ENCODE measurements around the gene OR1D5. TPM values are rescaled to one million over a fixed set of nuclear protein-coding genes. Genes with fewer than 3 reads are reported as not detected.

OR1D5 gene
- total and polyA plus RNA-seq, 2 donors (not counting 1 experiment from before 2014, with no cell fraction given) = not detected

DNA sequence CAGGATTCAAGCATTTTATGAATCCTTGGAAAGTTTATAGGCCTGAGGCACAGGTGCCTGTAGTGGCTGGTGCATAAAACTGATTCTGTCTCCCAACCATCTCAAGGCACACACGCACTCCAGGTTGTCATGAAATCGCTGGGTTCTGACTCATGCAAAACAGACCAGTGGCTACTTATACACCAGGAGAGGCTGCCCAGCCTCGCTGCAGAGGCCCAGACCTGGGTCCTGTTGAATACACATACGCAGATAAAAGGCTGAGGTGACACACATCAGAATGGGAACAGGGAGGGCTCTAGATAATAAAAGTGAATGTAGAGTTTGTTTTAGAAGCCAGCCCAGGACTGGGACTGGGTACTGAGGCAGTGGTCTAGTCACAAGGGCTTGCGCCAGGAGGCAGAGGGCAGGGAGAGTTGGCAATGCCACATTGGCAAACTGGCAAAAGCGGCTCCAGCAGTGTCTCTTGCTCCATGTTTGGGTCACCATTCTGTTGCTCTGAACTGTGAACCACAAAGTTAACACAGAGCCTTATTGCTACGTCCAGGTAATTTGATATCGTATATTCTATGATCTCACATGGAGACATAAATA lies 13.6 kb downstream of the OR1D5 start:
- Mint-ChIP-seq H3K27ac (no peak overlapping the region), H3K4me3 (peak overlapping the region; percentile 93), H3K9me3 (ENCODE audit: insufficient read depth) (no peaks in the 10 kb centered on the region), H3K27me3 (no peaks in the 10 kb centered on the region), H3K4me1 (peaks cover 7% of the 10 kb centered on the region)
- Histone ChIP-seq H3K4me3 (ENCODE audit: control extremely low read depth in 1 of 5, extremely low read depth in 1 of 5, insufficient read depth in 1 of 5, low read depth in 2 of 5, low read length in 4 of 5) (peak overlapping the region in 2 of 5 experiments; percentile 65 to 76), H3K9ac (ENCODE audit: low read length) (peak overlapping the region; percentile 66), H3K4me2 (replicated peaks; ENCODE audit: low read depth, low read length, poor library complexity, severe bottlenecking) (peak overlapping the region; percentile 79), H3K27ac (ENCODE audit: low read length in 2 of 2) (no peak overlapping the region), H3K4me1 (ENCODE audit: control insufficient read depth in 2 of 2, insufficient read depth in 2 of 2, low read length in 2 of 2) (peaks cover 6 to 13% of the 10 kb centered on the region in 2 donors), H2AFZ (ENCODE audit: insufficient read depth, low read depth, low read length, poor library complexity, severe bottlenecking) (peak overlapping the region; percentile 88), H3K9me3 (ENCODE audit: control extremely low read depth in 1 of 3, control insufficient read depth in 2 of 3, insufficient read depth in 1 of 3, low read length in 2 of 3) (no peaks in the 10 kb centered on the region), H3K36me3 (replicated peaks in 1 of 2; ENCODE audit: control extremely low read depth in 1 of 2, control insufficient read depth in 1 of 2, extremely low read depth in 1 of 2, insufficient read depth in 2 of 2, low read length in 1 of 2) (no peaks in the 10 kb centered on the region), H3K79me2 (ENCODE audit: control insufficient read depth, insufficient read depth, low read length) (no peaks in the 10 kb centered on the region), H3K27me3 (replicated peaks in 1 of 4; ENCODE audit: control extremely low read depth in 1 of 4, control insufficient read depth in 3 of 4, insufficient read depth in 4 of 4, low read length in 3 of 4) (no peaks in the 10 kb centered on the region), H4K20me1 (ENCODE audit: control insufficient read depth, insufficient read depth, low read length, poor library complexity, severe bottlenecking) (no peaks in the 10 kb centered on the region)
- WGBS (ENCODE audit: insufficient coverage) = 100% methylated on average over 7 of the region's 8 CpGs
- ATAC-seq (ENCODE audit: low read depth) = no peak
- TF ChIP-seq, protein P1, sequence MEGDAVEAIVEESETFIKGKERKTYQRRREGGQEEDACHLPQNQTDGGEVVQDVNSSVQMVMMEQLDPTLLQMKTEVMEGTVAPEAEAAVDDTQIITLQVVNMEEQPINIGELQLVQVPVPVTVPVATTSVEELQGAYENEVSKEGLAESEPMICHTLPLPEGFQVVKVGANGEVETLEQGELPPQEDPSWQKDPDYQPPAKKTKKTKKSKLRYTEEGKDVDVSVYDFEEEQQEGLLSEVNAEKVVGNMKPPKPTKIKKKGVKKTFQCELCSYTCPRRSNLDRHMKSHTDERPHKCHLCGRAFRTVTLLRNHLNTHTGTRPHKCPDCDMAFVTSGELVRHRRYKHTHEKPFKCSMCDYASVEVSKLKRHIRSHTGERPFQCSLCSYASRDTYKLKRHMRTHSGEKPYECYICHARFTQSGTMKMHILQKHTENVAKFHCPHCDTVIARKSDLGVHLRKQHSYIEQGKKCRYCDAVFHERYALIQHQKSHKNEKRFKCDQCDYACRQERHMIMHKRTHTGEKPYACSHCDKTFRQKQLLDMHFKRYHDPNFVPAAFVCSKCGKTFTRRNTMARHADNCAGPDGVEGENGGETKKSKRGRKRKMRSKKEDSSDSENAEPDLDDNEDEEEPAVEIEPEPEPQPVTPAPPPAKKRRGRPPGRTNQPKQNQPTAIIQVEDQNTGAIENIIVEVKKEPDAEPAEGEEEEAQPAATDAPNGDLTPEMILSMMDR (IDR thresholded peaks at IDR 0.05) = no peak
- ChIA-PET POLR2A (interaction anchor here (0.6 kb wide), 1 partner anchor 43 kb away, joined by 3 read pairs; no protein-coding TSS in a partner anchor), CTCF (interaction anchor here (0.7 to 1.8 kb wide), 6 partner anchors 36 to 687 kb away, joined by 3 to 14 read pairs (median 4); partner anchors contain the start of genes CTNS and SHPK)
- intact Hi-C loops (cut with micrococcal nuclease) = loop anchor here (1.0 to 5.0 kb wide), 4 partner anchors 47 to 688 kb away; partner anchors contain the start of genes CTNS and SHPK
- DNase-seq = no peak

DNA sequence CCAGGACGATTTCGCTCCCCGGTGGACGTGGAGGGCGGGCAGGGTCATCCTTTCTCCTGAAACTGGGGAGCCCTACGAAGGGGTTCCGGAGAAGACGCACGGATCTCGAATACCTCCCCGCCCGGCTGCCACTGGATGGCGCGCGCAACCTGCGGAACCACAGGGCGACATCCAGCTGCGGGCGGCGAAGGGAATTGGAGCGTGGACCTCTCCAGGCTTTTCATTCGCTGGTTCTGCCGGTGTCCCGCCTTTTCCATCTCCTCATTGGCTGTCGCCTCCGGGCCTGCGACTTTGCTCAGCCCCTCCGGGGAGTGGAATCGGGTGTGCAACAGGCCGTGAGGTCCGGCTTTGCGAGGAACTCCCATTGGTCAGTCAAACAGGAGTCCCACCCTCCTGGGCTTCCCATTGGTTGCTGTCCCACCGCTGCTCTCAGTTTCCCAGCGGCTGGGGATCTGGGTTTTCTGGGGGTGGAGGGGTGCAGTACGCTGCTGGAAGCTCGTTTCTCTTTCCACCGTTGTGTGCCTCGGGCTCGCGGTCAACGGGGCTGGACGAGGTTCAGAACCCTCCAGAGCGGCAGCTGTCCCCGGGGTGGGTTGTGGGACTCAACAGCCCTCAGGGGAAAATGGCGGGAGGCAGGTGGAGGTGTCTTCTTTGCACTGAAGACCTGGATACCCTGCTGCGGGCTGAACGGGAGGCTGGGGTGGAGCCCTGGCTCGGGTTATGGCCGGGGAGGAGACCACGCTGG lies 14.5 kb downstream of the OR1D5 start:
- peak overlapping the region; percentile 79 for H3K4me2 ChIP-seq (replicated peaks; ENCODE audit: low read depth, low read length, poor library complexity, severe bottlenecking)
- WGBS (ENCODE audit: insufficient coverage) = 2% methylated on average over 48 of the region's 50 CpGs
- H2AFZ ChIP-seq (ENCODE audit: insufficient read depth, low read depth, low read length, poor library complexity, severe bottlenecking) = peak overlapping the region; percentile 88

More for the DNA sequence above, 14.5 kb downstream of the OR1D5 start:
- DNase-seq (peak; percentile 96), ATAC-seq (ENCODE audit: low read depth) (peak; percentile 97)
- Mint-ChIP-seq H3K4me3 (peak overlapping the region; percentile 93), H3K27me3 (no peaks in the 10 kb centered on the region), H3K4me1 (peaks cover 7% of the 10 kb centered on the region), H3K9me3 (ENCODE audit: insufficient read depth) (peaks cover 3% of the 10 kb centered on the region), H3K27ac (peak overlapping the region; percentile 86)
- peaks cover 0 to under 1% (median 0%) of the 10 kb centered on the region in 4 experiments for H3K27me3 ChIP-seq (replicated peaks in 1 of 4; ENCODE audit: control extremely low read depth in 1 of 4, control insufficient read depth in 3 of 4, insufficient read depth in 4 of 4, low read length in 3 of 4)
- H3K9me3 ChIP-seq (ENCODE audit: control extremely low read depth in 1 of 3, control insufficient read depth in 2 of 3, insufficient read depth in 1 of 3, low read length in 2 of 3) = peaks cover 0 to 8% (median 7%) of the 10 kb centered on the region in 3 donors
- peak overlapping the region; percentile 36 to 84 (median 76) for H3K4me3 ChIP-seq (ENCODE audit: control extremely low read depth in 1 of 5, extremely low read depth in 1 of 5, insufficient read depth in 1 of 5, low read depth in 2 of 5, low read length in 4 of 5)
- H3K4me1 ChIP-seq (ENCODE audit: control insufficient read depth in 2 of 2, insufficient read depth in 2 of 2, low read length in 2 of 2) = peaks cover 6 to 13% of the 10 kb centered on the region in 2 donors
- TF ChIP-seq, protein P1 (IDR thresholded peaks at IDR 0.05) = peak; percentile 76
- no peak for TF ChIP-seq EZH2 (IDR thresholded peaks at IDR 0.05; ENCODE audit: borderline replicate concordance, insufficient read depth, low read depth, low read length, poor library complexity, severe bottlenecking)
- intact Hi-C loops (cut with micrococcal nuclease) = loop anchor here (1.0 to 5.0 kb wide), 4 partner anchors 46 to 688 kb away; partner anchors contain the start of genes CTNS and SHPK
- no peaks in the 10 kb centered on the region for H3K79me2 ChIP-seq (ENCODE audit: control insufficient read depth, insufficient read depth, low read length)
- ChIA-PET CTCF (interaction anchor here (0.6 to 1.8 kb wide), 19 partner anchors 14 to 777 kb away, joined by 3 to 14 read pairs (median 3); partner anchors contain the start of genes CTNS and SHPK), POLR2A (interaction anchor here (0.5 to 0.9 kb wide), 4 partner anchors 512 to 596 kb away, joined by 3 to 8 read pairs (median 4); partner anchors contain the start of genes CTNS and SHPK)
- H4K20me1 ChIP-seq (ENCODE audit: control insufficient read depth, insufficient read depth, low read length, poor library complexity, severe bottlenecking) = no peaks in the 10 kb centered on the region
- H3K9ac ChIP-seq (ENCODE audit: low read length) = peak overlapping the region; percentile 66
- H3K36me3 ChIP-seq (replicated peaks in 1 of 2; ENCODE audit: control extremely low read depth in 1 of 2, control insufficient read depth in 1 of 2, extremely low read depth in 1 of 2, insufficient read depth in 2 of 2, low read length in 1 of 2) = no peaks in the 10 kb centered on the region
- H3K27ac ChIP-seq (ENCODE audit: low read length in 2 of 2) = peak overlapping the region in 1 of 2 donors; percentile 7

Measured in B cell (primary cell).